Body of pancreas (tissue), 4 donors: ENCODE data around the gene SLC35A1.

ENCODE experiments used
- POLR2A ChIP-seq, 3 donors: fragments of 450-650 bp; IDR thresholded peaks; one replicate each; pipeline ENCODE4 v1.6.1; 2016; ENCODE audit warnings: antibody characterized with exemption in 3 of 3, mild to moderate bottlenecking in 2 of 3
- TF ChIP-seq, protein P1 (sequence below), 7 experiments: fragments of 450-650 bp in 4 of 7; fragments of 200-600 bp in 3 of 7; sonication (generic) in 3 of 7; IDR thresholded peaks; one replicate each; pipeline ENCODE4 v1.5.1; 2016 to 2019; ENCODE audit warnings: antibody characterized with exemption in 7 of 7

DNA sequence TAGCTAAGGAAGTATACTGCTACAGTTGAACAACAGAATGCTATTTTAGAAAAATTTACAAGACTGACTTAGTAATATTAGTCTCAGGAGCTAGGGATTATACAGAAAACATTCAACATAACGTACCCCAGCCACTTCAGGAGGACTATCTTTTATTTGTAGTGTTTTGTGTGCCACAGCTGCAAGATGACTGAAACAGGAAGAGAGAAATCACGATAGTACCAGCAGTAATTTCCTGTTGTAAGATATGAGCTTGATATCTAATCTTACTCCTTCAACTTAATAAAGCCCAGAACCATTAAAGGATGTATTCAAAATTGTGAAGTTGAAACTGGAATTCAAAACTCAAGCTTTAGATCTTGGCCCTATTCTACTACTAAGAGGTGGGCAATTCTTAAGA, 42.1 kb downstream of the SLC35A1 start:
- TF ChIP-seq, protein P1, sequence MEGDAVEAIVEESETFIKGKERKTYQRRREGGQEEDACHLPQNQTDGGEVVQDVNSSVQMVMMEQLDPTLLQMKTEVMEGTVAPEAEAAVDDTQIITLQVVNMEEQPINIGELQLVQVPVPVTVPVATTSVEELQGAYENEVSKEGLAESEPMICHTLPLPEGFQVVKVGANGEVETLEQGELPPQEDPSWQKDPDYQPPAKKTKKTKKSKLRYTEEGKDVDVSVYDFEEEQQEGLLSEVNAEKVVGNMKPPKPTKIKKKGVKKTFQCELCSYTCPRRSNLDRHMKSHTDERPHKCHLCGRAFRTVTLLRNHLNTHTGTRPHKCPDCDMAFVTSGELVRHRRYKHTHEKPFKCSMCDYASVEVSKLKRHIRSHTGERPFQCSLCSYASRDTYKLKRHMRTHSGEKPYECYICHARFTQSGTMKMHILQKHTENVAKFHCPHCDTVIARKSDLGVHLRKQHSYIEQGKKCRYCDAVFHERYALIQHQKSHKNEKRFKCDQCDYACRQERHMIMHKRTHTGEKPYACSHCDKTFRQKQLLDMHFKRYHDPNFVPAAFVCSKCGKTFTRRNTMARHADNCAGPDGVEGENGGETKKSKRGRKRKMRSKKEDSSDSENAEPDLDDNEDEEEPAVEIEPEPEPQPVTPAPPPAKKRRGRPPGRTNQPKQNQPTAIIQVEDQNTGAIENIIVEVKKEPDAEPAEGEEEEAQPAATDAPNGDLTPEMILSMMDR (IDR thresholded peaks at IDR 0.05), result no peak
- no peak for TF ChIP-seq POLR2A (IDR thresholded peaks at IDR 0.05)
